Dedifferentiated amniotic fluid mesenchymal stem cell (primary cell): Measurements from ENCODE around the gene ZBTB38.
A peak's percentile ranks its signal among the peaks of the same experiment; 100 is the strongest.

Source experiments
- DNase-seq: peaks from one replicate; pipeline ENCODE4 v3.0.0-alpha.2; 2016; ENCODE audit errors: extremely low spot score

ZBTB38 gene

DNA sequence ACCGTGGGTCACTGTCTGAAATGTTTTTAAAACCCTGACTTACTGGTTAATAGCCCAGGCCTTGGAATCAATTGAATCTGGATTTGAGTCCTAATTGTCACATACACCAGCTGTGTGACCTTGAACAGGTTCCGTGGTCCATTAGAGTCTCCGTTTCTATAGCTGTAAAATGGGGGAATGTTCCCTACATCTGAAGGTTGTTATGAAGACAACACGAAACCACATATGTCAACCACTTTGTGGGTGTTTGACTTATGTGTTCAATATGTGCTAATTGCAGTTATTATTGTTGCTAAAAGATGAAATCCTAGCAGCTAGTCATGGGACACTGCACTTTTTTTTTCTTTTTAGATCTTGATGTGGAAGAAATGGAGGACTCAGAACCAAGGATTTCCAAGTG is 35.3 kb downstream of the ZBTB38 start:
- no peak for DNase-seq

DNA sequence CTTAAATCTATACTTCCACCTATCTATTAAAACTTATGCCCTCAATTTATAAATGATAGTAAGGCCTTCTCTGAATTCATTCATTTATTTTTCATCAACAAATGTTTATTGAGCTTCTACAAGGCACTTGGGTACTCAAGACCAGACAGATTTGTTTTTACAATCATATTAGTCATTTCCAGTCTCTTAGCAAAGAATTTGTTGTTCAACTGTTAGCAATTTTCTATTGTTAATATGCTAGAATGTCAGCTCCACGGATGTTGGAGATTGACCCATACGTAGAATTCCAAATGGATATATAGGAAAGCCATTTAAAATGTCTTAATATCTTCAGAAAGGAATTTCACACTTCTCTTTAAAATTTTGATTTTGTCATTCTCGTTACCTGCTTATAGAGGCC is 36.7 kb downstream of the ZBTB38 start:
- DNase-seq, result peak; percentile 44

DNA sequence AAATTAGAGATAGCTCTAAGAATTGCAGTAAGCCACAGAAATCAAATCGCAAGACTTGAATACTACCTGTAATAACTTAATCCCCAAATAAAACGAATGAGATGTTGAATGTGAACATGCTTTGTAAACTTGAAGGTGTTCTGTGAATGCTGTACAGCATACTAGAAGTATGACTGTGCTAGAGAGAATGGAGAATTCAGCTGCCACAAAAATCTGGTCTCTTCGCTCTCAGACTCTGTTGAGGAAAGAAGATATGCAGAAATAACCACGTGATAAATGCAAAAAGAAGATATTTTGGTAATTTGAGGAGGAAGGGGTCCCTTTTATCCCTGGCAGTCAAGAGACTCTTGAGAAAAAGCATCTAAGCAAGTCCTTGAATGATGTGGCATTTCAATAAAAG is 37.3 kb downstream of the ZBTB38 start:
- peak; percentile 37 for DNase-seq

DNA sequence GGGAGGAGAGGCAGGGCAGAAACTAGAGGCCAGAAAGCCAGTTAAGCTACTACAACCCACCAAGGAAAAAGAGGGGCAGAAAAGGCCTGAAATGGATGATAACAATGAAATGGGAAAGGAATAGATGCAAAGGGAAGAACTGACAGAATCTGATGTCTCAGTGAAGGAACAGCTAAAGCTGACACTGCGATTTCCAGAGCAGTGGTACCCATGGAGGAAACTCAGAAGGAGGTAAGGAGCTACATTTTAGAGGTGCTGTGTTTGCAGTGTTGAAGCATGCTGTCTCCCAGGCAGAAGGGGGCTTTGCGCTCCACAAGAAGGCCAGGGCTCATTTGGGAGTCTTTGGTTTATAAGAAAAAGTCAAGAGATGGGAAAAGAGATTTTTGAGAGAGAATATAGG is 38.0 kb downstream of the ZBTB38 start:
- no peak for DNase-seq

DNA sequence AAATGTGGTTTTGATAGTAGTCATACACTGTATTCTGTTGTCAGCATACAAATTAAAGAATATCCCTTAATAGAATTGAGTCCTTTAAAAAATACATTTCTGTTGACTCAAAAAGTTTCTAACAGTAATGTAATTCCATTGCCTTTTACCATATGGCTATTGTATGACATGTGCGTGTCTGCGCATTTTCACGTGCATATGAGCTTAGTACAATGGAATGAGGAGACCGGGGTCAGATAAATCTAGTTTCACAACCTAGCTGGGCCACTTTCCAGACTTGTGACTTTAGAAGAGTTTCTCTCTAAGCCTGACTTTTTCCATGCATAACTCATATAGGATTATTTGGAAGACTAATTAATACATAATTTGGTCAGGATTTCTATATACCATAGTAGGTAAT is 38.7 kb downstream of the ZBTB38 start:
- peak; percentile 98 for DNase-seq

GRCh38 chr3:141407825-141408224 is 39.5 kb downstream of the ZBTB38 start:
- DNase-seq, result no peak

- DNase-seq, result no peak
Observed at GRCh38 chr3:141408596-141408995, 40.3 kb downstream of the ZBTB38 start.

DNA sequence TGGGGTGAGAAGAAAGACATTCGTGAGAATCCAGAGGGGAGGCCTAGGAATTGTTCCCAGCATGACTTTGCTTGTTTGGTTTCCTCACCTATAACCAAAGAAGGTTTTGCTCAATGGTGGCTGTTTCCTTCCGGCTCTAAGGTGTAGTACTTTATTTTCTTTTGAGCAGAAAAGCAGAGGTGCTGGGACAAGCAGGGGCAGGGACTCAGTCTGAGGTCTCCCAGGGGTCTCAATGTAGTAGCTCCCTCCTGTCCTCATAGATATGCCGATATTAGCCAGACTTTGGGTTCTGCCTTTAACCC is 41.6 kb downstream of the ZBTB38 start:
- DNase-seq, result no peak

- DNase-seq, result no peak
Observed at GRCh38 chr3:141410408-141410807, 42.1 kb downstream of the ZBTB38 start.

DNA sequence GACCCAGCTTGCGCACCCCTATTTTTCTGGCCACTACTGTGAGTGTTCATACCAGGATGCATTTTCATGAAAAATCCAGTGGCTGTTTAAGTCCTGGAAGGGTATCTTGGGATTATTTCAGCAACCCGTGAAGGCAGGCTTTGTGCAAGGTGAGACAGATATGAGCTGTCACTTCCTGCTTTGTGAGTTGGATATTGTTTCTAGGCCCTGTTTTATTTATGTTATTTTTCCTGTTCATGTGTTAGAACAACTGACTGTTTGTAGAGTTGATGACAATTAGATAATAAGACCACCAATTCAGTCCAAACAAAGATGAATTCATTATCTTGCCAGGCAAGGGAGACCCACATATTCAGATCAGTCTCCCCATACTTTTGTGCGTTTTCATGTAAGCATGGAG is 42.5 kb downstream of the ZBTB38 start:
- DNase-seq, result no peak

DNA sequence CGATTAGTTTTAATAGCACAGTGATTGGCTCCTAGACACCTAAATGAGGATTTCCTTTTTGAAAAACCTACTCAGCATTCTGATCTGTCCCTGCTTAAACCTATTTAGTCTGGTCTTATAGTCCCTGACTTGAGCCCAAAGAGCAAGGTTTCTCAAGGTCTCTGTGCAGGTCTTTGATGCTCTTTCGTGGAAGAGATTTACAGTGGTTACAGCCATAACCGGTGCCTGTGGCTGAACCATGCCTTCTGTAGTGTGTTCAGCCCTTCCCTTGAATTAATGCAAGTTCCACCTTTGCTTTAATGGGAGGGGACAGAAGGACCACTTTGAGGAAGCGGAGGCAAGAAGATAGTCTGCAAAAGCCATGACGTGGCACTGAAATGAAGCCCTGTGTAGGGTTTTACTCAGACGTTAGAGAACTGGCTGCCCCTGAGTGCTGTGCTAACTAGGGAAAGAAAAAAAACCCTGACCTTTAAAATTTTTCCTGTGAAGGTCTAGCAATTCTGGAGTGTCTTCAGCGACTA is 43.0 kb downstream of the ZBTB38 start:
- no peak for DNase-seq

GRCh38 chr3:141412087-141412935 is 44.0 kb downstream of the ZBTB38 start:
- DNase-seq, result peak; percentile 44

DNA sequence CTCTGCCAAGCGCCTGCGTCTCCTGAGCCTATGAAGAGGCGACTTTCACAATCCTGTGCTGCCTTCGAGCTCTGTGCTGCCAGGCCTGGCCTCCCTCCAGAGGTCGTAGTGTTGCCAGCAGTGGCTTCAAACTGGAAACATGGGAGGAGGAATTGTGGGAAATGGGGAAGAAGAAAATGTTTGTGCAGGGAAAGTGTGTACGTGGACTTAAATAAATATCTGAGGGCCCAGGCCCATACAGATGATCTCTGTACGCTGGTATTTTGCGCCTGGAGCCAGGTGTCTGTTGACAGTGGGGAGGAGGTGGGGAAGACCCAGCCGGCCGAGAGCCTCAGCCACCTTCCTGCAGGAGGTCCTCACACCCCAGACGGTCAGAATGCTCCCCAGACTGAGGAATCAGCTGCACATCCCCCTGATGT is 44.6 kb downstream of the ZBTB38 start:
- no peak for DNase-seq

- DNase-seq, result no peak
Observed at GRCh38 chr3:141413391-141413790, 45.1 kb downstream of the ZBTB38 start.

- DNase-seq, result no peak
Observed at GRCh38 chr3:141413801-141414689, 45.7 kb downstream of the ZBTB38 start.

- no peak for DNase-seq
Observed at GRCh38 chr3:141414800-141415462, 46.6 kb downstream of the ZBTB38 start.

- DNase-seq, result no peak
Observed at GRCh38 chr3:141415953-141416352, 47.6 kb downstream of the ZBTB38 start.
